Measurements from ENCODE around the gene DNM2. TPM values are rescaled to one million over a fixed set of nuclear protein-coding genes. Genes with fewer than 3 reads are reported as not detected.

Gene DNM2
- total and polyA plus RNA-seq, 2 of the 13 experiments (the other 11 are each of a cell fraction or from before 2014, with no cell fraction given): 41.7 to 59.8 TPM

DNA sequence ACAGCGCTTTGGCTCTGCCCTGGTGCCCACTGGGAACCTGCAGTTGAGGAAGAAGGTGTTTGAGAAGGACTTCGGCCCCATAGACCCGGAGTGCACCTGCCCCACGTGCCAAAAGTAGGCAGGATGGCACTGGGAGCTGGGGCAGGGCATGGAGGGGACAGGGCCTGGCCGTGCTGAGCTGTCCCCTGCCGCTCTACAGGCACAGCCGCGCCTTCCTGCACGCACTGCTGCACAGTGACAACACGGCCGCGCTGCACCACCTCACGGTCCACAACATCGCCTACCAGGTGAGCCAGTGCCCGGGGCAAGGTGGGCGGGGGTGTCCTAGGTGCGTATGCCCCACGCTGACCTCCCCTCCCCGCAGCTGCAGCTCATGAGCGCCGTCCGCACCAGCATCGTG lies 5.1 kb upstream of the DNM2 start (continued):
- no peak for TF ChIP-seq ZFP37 (CRISPR knock-in tag; IDR thresholded peaks at IDR 0.05; ENCODE audit: borderline replicate concordance)
- no peak for TF ChIP-seq KDM5B (CRISPR knock-in tag; IDR thresholded peaks at IDR 0.05; ENCODE audit: borderline replicate concordance)
- TF ChIP-seq ZNF792 (CRISPR knock-in tag; IDR thresholded peaks at IDR 0.05): no peak
- TF ChIP-seq REPIN1 (CRISPR knock-in tag; IDR thresholded peaks at IDR 0.05; ENCODE audit: borderline replicate concordance, low read depth): no peak

DNA sequence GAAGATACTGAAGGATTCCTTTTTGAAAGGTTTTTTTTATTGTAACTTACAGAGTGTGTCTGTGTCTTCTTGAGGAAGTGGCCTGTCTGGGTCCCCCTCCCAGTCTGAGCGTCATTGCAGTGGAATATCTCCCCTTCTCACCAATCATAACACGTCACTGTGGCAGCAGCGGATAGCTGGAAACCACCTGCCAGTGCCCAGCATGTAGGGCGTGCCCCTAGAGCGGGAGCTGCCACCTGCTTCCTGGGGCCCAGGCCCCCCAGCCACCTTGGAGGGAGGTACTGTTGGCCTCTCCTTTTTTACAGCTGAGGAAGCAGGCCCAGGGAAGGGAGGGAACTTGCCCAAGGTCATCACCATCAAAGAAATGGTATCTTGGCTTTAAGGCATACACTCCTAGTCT lies 4.6 kb upstream of the DNM2 start:
- 94% methylated on average over 2 of the region's 5 CpGs for WGBS (ENCODE audit: low lambda C conversion rate)
- Histone ChIP-seq H3K4me3 (replicated peaks in 1 of 3; ENCODE audit: insufficient read depth in 1 of 3, low read depth in 2 of 3, low read length in 3 of 3) (no peak overlapping the region), H3K4me2 (ENCODE audit: low read depth, low read length) (no peak overlapping the region), H3K27ac (ENCODE audit: extremely low read length, insufficient read depth, low read length) (no peak overlapping the region), H3K27me3 (ENCODE audit: control insufficient read depth in 1 of 2, insufficient read depth in 2 of 2, low read length in 2 of 2) (no peaks in the 10 kb centered on the region), H3K79me2 (ENCODE audit: insufficient read depth, low read length) (peaks cover 4% of the 10 kb centered on the region), H4K20me1 (ENCODE audit: insufficient read depth, low read length) (peaks cover 4% of the 10 kb centered on the region; the same call in 1 of the 2 replicates), H3K4me1 (ENCODE audit: insufficient read depth, low read length) (peaks cover 7% of the 10 kb centered on the region), H3K9me3 (ENCODE audit: low read length) (no peaks in the 10 kb centered on the region), H3K9ac (ENCODE audit: insufficient read depth, low read depth, low read length) (no peak overlapping the region), H3K36me3 (replicated peaks in 1 of 2; ENCODE audit: control insufficient read depth in 1 of 2, insufficient read depth in 2 of 2, low read length in 2 of 2) (peaks cover 0 to 4% of the 10 kb centered on the region in 2 experiments; a peak in 3 of 5 replicates), H2AFZ (ENCODE audit: low read length) (no peak overlapping the region)
- ATAC-seq: no peak
- TF ChIP-seq NPAS2 (CRISPR knock-in tag; IDR thresholded peaks at IDR 0.05; ENCODE audit: borderline replicate concordance) (no peak), ZNF329 (CRISPR knock-in tag; IDR thresholded peaks at IDR 0.05; ENCODE audit: low read depth) (no peak), ELF1 (CRISPR knock-in tag; IDR thresholded peaks at IDR 0.05) (no peak), ASH2L (IDR thresholded peaks at IDR 0.05; ENCODE audit: insufficient read length, low read depth, low read length) (no peak), PHB2 (IDR thresholded peaks at IDR 0.05; ENCODE audit: partially characterized antibody) (no peak)
- CTCF ChIA-PET (ENCODE audit: low intra/inter-chr PET ratio, low total read pairs): no interaction called here
- POLR2A ChIA-PET: interaction anchor here (0.9 kb wide), 1 partner anchor 12 kb away, joined by 3 read pairs; the partner anchor contains the start of gene QTRT1
- no TSS peak for BruUV-seq (replicated peaks)
- no peak for FAIRE-seq
- DNase-seq (ENCODE audit: low spot score): no peak
- intact Hi-C loops (cut with micrococcal nuclease; ENCODE audit: unreplicated experiment) (loop anchor here (10.0 kb wide), 1 partner anchor 121 kb away; the partner anchor contains the start of gene TMED1), in situ Hi-C loops (cut with HindIII; ENCODE audit: extremely low pct_ligation_motif_present, low pct_unique_long_range_greater_than_20kb) (no loop called here)

Measured in HepG2 (cell line).